ENCODE data around the gene TADA3.

The TADA3 gene

GRCh38 chr3:9792405-9793160 is at the start of gene TADA3, which contains the start of gene ARPC4:
Gene TADA3, minus strand, starts transcription at chr3:9792473. Its CDS starts 1,007 bp downstream, at chr3:9791466.
Gene ARPC4, plus strand, starts transcription at chr3:9793082. Its CDS starts 40 bp downstream, at chr3:9793122.
- Mint-ChIP-seq H3K27me3 (no peaks in the 10 kb centered on the region), H3K36me3 (ENCODE audit: low read depth) (peaks cover 57% of the 10 kb centered on the region), H3K4me1 (peaks cover 74% of the 10 kb centered on the region), H3K4me3 (peak within 1 kb of the TSS; percentile 99), H3K9me3 (no peaks in the 10 kb centered on the region), H3K27ac (peak within 1 kb of the TSS; percentile 100)
- ATAC-seq, result peak; percentile 84
- peak; percentile 92 for DNase-seq

DNA sequence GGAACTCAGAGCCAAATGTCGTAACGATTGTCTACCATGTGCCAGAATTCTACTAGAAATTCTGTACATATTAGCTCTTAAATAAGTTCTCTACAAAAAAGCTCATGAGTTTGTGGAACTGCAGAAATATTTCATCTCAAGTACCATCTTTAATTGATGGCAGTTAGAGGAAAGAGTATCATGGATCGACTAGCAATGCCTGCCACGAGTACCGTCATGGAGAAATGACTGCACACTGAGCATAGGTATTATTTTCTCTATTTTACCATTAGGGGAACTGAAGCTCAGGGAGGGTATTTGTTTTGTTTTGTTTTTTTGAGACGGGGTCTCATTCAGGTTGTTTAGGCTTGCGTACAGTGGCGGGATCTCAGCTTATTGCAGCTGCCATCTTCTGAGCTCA is 48.7 kb upstream of the TADA3 start:
- no peaks in the 10 kb centered on the region for H3K27me3 Mint-ChIP-seq
- no peak overlapping the region for H3K27ac Mint-ChIP-seq
- DNase-seq (no peak), ATAC-seq (no peak)
- peaks cover 19% of the 10 kb centered on the region for H3K36me3 Mint-ChIP-seq (ENCODE audit: low read depth)
- no peak overlapping the region for H3K4me3 Mint-ChIP-seq
- H3K9me3 Mint-ChIP-seq, result no peaks in the 10 kb centered on the region
- H3K4me1 Mint-ChIP-seq, result peaks cover 28% of the 10 kb centered on the region

GRCh38 chr3:9838856-9839255 is 46.6 kb upstream of the TADA3 start:
- no peak for ATAC-seq
- H3K36me3 Mint-ChIP-seq (ENCODE audit: low read depth), result peaks cover 28% of the 10 kb centered on the region
- no peak overlapping the region for H3K4me3 Mint-ChIP-seq

DNA sequence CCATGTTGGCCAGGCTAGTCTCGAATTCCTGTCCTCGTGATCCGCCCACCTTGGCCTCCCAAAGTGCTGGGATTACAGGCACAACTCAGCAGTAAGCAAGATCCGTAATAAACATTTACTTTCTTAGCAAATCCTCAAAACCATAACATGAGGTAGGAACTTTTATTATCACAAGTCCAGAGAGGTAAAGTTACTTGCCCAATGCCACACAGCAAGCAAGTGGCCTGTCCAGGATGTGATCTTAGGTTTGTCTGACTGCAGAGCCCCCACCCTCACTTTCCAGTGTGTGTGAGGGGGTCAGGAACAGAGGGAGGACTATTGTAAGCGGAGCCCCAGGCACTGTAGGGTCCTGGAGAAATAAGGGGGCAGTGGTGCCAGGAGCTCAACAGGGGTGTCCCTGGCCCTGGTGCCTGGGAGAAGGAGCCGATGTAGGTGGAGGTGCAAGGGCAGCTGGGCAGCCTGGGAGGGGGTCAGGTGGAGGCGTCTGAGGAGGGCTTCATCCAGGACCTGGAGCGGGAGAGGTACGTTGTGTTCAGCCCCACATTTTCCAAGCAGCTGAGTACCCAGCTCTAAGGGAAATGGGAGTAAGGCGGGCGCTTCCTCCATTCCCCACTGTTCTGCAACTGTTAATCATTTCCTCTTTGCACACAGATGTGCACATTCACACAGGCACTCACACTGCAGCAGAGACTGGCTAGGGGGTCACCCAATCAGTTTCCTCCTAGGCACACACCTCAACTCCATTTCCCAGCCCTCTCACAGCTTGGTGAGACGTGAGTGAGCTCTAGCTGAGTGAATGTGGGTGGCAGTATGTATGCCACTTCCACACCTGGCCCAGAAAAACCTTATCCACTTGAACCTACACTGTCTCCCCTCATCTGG is 45.7 kb upstream of the TADA3 start:
- Mint-ChIP-seq H3K9me3 (no peaks in the 10 kb centered on the region), H3K36me3 (ENCODE audit: low read depth) (peaks cover 32% of the 10 kb centered on the region), H3K27me3 (no peaks in the 10 kb centered on the region), H3K4me3 (no peak overlapping the region), H3K27ac (no peak overlapping the region), H3K4me1 (peaks cover 11% of the 10 kb centered on the region)
- DNase-seq, result no peak
- ATAC-seq, result no peak

More at GRCh38 chr3:9838856-9839255, 46.6 kb upstream of the TADA3 start:
- H3K4me1 Mint-ChIP-seq, result peaks cover 16% of the 10 kb centered on the region
- DNase-seq, result no peak
- H3K27me3 Mint-ChIP-seq, result no peaks in the 10 kb centered on the region
- no peaks in the 10 kb centered on the region for H3K9me3 Mint-ChIP-seq
- no peak overlapping the region for H3K27ac Mint-ChIP-seq

DNA sequence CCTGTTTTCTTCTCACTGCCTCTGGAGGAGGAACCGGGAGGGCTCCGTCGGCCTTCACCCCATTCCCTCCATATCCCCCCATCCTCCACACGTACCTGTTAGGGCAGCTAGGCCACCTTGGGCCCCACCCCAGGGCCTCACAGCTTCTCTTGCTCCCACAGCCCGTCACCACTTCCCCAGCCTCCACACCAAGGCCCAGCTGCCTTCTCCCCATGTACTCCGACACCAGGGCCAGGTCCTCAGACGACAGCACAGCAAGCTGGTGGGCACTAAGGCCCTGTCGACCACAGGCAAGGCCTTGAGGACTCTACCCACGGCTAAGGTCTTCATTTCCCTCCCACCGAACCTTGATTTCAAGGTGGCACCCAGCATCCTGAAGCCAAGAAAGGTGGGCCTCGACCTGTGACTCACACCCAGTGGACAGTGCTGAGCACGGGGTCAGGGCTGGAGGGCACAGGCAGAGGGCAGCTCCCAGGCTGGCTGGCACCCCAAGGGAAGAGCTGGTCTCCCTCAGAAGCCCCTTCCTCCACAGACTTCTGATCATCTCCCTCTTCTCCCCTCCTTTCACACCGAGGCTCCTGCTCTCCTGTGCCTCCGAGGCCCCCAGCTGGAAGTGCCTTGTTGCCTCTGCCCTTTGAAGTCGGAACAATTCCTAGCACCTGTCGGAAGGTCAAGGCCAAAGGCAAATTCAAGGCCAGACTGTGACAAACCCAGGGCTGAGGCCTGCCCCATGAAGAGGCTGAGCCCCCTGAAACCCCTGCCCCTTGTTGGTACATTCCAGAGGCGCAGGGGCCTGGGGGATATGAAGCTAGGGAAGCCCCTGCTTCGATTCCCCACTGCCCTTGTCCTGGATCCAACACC is 42.5 kb upstream of the TADA3 start:
- Mint-ChIP-seq H3K9me3 (no peaks in the 10 kb centered on the region), H3K27me3 (no peaks in the 10 kb centered on the region), H3K36me3 (ENCODE audit: low read depth) (peaks cover 28% of the 10 kb centered on the region), H3K4me1 (peaks cover 2% of the 10 kb centered on the region), H3K4me3 (no peak overlapping the region), H3K27ac (no peak overlapping the region)
- DNase-seq (no peak), ATAC-seq (no peak)

DNA sequence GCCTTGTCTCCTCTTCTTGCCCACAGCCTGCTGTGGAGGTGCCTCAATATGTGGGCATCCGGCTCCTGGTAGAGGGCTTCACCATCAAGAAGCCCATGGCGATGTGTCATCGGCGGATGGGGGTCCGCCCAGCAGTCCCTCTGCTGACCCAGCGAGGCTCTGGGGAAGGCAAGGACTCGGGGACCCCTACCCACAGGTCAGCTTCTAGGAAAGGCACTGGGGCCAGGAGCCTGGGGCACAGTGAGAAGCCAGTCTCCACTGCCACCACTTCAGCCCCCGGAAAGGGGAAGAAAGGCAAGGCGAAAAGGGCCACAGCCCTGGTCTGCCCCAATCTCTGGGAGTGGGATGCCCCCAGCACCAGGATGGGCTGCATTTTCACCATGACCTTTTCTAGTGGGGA is 40.8 kb upstream of the TADA3 start:
- no peak for DNase-seq
- H3K9me3 Mint-ChIP-seq, result no peaks in the 10 kb centered on the region
- H3K27ac Mint-ChIP-seq, result no peak overlapping the region
- peaks cover 29% of the 10 kb centered on the region for H3K36me3 Mint-ChIP-seq (ENCODE audit: low read depth)
- no peak for ATAC-seq
- H3K27me3 Mint-ChIP-seq, result no peaks in the 10 kb centered on the region
- no peak overlapping the region for H3K4me3 Mint-ChIP-seq
- H3K4me1 Mint-ChIP-seq, result peaks cover 2% of the 10 kb centered on the region

DNA sequence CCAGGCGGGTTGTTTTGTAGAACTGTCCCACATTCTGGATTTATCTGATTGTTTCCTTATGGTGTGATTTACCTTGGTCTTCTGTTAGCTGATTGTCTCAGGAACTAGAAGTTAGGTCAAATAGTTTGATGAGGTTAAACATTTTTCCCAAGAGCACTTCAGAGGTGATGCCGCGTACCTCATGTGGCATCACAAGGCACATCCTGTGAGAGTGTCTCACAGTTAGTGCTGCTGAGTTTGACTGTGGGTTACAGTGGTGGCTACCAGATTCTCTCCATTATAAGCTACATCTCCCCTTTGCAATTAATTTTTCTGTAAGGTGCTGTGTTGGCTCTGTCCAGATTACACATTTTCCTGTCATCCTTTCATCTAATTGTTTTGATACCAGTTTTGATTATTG is 39.0 kb upstream of the TADA3 start:
- Mint-ChIP-seq H3K36me3 (ENCODE audit: low read depth) (peaks cover 26% of the 10 kb centered on the region), H3K4me3 (no peak overlapping the region), H3K4me1 (peaks cover 2% of the 10 kb centered on the region), H3K27ac (no peak overlapping the region), H3K9me3 (no peaks in the 10 kb centered on the region), H3K27me3 (no peaks in the 10 kb centered on the region)
- no peak for DNase-seq
- ATAC-seq, result no peak

GRCh38 chr3:9828801-9829755 is 36.8 kb upstream of the TADA3 start:
- no peak overlapping the region for H3K4me3 Mint-ChIP-seq
- peaks cover 2% of the 10 kb centered on the region for H3K4me1 Mint-ChIP-seq
- H3K9me3 Mint-ChIP-seq, result no peaks in the 10 kb centered on the region
- DNase-seq (no peak), ATAC-seq (no peak)
- no peaks in the 10 kb centered on the region for H3K27me3 Mint-ChIP-seq
- peaks cover 16% of the 10 kb centered on the region for H3K36me3 Mint-ChIP-seq (ENCODE audit: low read depth)
- no peak overlapping the region for H3K27ac Mint-ChIP-seq

GRCh38 chr3:9826815-9827573 is 34.7 kb upstream of the TADA3 start:
- Mint-ChIP-seq H3K4me3 (no peak overlapping the region), H3K36me3 (ENCODE audit: low read depth) (peaks cover 9% of the 10 kb centered on the region), H3K27me3 (no peaks in the 10 kb centered on the region), H3K27ac (no peak overlapping the region), H3K9me3 (no peaks in the 10 kb centered on the region), H3K4me1 (peaks cover 2% of the 10 kb centered on the region)
- ATAC-seq, result peak; percentile 52
- no peak for DNase-seq

DNA sequence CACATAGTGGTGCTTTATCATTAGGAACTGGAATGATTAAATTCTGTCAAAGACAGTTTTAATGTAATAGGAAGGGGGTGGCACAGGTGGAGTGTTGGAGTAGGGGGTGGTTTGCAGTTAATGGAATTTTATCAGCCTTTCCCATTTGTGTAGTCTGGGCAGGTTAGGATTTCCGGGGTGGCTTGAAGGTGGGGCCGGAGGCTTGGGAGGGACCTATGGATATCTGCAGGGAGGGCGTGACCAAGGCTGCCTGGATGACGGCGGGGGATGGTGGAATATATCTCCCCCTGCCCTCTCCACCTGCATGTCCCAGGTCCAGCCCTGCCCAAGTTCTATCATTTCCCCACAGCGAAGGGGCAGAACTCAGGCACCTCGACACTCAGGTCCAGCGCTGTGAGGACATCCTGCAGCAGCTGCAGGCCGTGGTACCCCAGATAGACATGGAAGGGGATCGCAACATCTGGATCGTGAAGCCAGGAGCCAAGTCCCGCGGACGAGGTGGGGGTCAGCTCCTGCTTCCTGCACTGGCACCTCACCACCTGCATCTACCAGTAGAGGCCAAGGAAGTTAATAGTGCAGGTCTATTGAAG is 33.3 kb upstream of the TADA3 start:
- peaks cover 3% of the 10 kb centered on the region for H3K36me3 Mint-ChIP-seq (ENCODE audit: low read depth)
- DNase-seq, result no peak
- H3K27ac Mint-ChIP-seq, result no peak overlapping the region
- no peaks in the 10 kb centered on the region for H3K9me3 Mint-ChIP-seq
- ATAC-seq, result no peak
- no peak overlapping the region for H3K4me3 Mint-ChIP-seq
- H3K27me3 Mint-ChIP-seq, result no peaks in the 10 kb centered on the region
- no peaks in the 10 kb centered on the region for H3K4me1 Mint-ChIP-seq

- H3K27me3 Mint-ChIP-seq, result no peaks in the 10 kb centered on the region
- no peak for ATAC-seq
- DNase-seq, result no peak
- no peak overlapping the region for H3K4me3 Mint-ChIP-seq
- peaks cover 4% of the 10 kb centered on the region for H3K36me3 Mint-ChIP-seq (ENCODE audit: low read depth)
- H3K9me3 Mint-ChIP-seq, result no peaks in the 10 kb centered on the region
- no peak overlapping the region for H3K27ac Mint-ChIP-seq
- H3K4me1 Mint-ChIP-seq, result no peaks in the 10 kb centered on the region
Observed at GRCh38 chr3:9820946-9821345, 28.7 kb upstream of the TADA3 start.

DNA sequence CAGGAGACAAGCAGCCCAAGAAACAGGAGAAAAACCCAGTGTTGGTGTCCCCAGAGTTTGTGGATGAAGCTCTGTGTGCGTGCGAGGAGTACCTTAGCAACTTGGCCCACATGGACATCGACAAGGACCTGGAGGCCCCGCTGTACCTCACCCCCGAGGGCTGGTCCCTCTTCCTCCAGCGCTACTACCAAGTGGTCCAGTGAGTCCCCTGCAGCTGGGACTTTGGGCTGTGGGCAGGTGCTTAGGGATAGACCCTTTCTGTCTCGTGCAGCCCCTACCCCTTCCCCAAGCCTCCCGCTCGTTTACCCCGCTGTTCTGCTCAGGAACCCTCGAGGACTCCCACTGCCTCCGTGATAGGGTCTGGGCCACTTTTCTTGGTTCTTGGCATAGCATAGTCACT is 28.3 kb upstream of the TADA3 start:
- Mint-ChIP-seq H3K27me3 (no peaks in the 10 kb centered on the region), H3K4me3 (no peak overlapping the region), H3K27ac (no peak overlapping the region), H3K4me1 (no peaks in the 10 kb centered on the region), H3K36me3 (ENCODE audit: low read depth) (peaks cover 4% of the 10 kb centered on the region), H3K9me3 (no peaks in the 10 kb centered on the region)
- DNase-seq, result no peak
- no peak for ATAC-seq
